Cardiac fibroblast (primary cell): Measurements from ENCODE around the gene MAP7D3.
A peak's percentile ranks its signal among the peaks of the same experiment; 100 is the strongest.

Source experiments
- DNase-seq, 2 donors: peaks; one replicate each; pipeline versions ENCODE4 v3.0.0 to v3.0.0-alpha.2; 2010; ENCODE audit warnings: low read depth in 2 of 2
- H3K4me3 ChIP-seq, 2 donors: replicated peaks in 1 of 2; 1 replicate in 1 of 2; 2 replicates in 1 of 2; pipeline ENCODE4 v1.5.1; 2011; ENCODE audit warnings: low read depth in 2 of 2, low read length in 2 of 2, mild to moderate bottlenecking in 2 of 2, moderate library complexity in 1 of 2
- TF ChIP-seq, protein P1 (sequence below): IDR thresholded peaks from one replicate; pipeline ENCODE4 v1.5.1; 2011; ENCODE audit warnings: low read depth, mild to moderate bottlenecking, low read length, inconsistent platforms

The MAP7D3 gene

DNA sequence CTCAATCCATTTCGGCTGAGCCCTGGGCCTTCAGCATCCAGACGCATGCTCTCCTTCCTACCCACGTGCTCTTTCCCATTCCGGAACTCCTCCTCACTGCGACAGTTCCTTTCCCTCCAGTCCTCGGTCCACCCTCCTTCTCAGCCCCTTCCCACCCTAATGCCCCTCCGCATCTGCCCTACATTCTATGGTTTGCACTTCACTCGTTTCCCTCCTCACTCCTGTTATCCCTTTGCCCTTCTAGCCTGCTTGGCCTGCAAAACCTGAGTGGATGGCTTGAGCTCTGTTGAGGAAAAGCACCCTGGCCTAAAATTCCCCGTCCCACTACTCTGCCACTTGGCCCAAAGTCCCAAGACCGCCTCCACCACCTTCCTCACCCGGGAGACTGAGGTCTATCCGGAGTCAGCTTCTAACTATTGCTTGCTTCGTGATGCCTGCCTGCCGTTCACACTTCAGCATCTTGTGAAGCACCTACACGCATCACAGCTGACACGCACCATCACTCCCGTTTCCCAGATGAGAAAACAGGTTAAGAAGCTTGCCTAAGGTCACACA is 38.6 kb downstream of the MAP7D3 start:
- no peak overlapping the region for H3K4me3 ChIP-seq
- no peak for DNase-seq
- TF ChIP-seq, protein P1, sequence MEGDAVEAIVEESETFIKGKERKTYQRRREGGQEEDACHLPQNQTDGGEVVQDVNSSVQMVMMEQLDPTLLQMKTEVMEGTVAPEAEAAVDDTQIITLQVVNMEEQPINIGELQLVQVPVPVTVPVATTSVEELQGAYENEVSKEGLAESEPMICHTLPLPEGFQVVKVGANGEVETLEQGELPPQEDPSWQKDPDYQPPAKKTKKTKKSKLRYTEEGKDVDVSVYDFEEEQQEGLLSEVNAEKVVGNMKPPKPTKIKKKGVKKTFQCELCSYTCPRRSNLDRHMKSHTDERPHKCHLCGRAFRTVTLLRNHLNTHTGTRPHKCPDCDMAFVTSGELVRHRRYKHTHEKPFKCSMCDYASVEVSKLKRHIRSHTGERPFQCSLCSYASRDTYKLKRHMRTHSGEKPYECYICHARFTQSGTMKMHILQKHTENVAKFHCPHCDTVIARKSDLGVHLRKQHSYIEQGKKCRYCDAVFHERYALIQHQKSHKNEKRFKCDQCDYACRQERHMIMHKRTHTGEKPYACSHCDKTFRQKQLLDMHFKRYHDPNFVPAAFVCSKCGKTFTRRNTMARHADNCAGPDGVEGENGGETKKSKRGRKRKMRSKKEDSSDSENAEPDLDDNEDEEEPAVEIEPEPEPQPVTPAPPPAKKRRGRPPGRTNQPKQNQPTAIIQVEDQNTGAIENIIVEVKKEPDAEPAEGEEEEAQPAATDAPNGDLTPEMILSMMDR, result no peak

DNA sequence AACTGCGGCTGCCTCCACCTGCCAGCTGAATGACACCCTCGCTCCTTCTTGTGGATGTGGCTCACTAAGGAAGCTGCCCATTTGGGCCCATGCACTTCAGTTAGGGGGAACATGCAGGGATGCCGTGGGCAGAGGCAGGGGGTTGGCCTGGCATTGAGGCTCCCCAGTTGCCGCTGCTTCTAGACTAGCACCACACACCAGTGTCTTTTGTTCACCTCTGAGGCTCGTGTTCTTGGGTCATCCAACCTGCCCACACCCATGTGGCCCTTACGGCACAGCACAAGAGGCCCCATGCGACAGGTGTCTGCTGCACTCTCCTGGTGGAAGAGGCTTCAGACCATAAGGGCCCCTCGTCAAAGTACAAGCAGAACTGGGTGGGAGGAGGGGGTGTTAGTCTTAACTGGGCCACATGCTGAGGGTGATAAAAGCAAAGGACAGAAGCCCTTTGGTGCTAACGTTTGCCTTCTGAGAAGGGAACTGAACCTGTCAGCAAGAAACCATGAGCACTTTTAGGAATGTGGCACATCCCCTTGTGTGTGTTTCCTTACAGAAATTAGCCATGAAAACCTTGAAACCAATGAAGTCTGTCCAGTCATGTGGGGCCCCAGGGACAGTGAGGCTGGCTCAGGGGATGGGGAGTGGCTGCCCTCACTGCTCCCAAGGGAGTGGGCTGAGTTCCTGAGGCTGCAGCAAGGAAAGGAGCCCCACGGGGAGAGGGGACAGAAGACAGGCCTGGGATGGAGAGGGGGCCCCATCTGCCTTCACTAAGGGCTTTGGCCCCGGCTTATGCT is 39.2 kb downstream of the MAP7D3 start:
- DNase-seq, result no peak
- TF ChIP-seq, protein P1, result no peak
- H3K4me3 ChIP-seq, result no peak overlapping the region

DNA sequence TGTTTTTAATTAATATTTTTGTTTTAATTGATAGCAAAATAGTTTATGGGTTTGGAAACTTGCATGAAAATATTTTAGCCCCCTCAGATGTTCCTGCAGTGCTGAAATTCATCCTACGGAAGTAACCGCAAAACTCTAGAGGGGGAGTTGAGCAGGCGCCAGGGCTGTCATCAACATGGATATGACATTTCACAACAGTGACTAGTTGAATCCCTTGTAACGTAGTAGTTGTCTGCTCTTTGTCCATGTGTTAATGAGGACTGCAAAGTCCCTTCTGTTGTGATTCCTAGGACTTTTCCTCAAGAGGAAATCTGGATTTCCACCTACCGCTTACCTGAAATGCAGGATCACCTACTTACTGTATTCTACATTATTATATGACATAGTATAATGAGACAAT is 40.4 kb downstream of the MAP7D3 start:
- TF ChIP-seq, protein P1, result no peak
- DNase-seq, result peak in 1 of 2 donors; percentile 39
- H3K4me3 ChIP-seq, result no peak overlapping the region

DNA sequence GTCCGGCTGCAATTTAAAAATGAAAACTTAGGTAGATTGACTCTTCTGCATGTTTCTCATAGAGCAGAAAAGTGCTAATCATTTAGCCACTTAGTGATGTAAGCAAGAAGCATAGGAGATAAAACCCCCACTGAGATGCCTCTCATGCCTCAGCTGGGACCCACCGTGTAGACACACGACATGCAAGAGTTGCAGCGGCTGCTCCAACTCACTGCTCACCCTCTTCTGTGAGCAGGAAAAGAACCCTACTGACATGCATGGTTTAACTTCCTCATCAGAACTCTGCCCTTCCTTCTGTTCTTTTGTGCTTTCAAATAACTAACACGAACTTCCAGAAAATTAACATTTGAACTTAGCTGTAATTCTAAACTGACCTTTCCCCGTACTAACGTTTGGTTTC is 41.0 kb downstream of the MAP7D3 start:
- no peak overlapping the region for H3K4me3 ChIP-seq
- TF ChIP-seq, protein P1, result no peak
- DNase-seq, result no peak

DNA sequence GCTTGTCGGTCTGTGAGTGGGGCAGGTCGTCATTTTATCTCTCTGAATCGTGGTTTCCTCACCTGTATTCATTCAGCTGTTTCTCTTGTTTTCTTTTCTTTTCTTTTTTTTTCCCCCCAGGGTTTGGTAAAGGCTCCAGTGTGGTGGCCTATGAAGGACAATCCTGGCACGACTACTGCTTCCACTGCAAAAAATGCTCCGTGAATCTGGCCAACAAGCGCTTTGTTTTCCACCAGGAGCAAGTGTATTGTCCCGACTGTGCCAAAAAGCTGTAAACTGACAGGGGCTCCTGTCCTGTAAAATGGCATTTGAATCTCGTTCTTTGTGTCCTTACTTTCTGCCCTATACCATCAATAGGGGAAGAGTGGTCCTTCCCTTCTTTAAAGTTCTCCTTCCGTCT is 41.4 kb downstream of the MAP7D3 start:
- TF ChIP-seq, protein P1, result no peak
- DNase-seq, result no peak
- no peak overlapping the region for H3K4me3 ChIP-seq

DNA sequence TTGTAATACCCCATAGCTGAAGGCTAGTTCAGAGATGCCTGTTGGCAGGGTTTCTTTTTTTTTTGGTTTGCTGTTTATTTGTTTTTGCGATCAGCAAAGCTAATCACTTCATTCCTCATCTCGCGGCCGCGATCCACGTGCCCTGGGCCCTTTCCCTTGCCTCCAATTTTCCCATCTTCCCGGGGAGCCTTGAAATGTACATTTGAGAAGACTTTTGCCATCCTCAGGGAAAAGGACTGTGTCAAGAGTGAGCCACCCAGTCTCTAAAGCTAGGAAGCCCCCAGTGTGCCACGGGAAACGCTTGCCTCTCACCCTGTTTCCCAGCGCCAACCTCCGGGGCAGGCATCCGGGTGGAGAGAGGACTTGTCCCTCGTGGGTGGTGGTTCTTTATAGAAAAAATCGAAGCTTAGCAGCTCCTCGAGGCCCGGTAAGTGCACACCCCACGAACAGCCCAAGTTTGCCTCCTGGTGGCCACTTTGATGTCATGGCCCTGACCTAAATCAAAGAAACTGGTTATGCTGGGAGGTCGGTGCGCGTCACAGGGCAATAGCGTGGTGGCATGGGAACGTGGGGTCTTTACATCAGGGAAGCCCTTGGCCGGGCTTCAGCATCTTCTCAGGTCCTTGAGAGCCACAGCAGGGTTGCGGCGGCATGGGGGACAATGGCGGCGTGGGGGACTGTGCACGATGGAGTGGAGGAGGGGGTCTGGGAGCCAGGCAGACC is 42.0 kb downstream of the MAP7D3 start:
- DNase-seq, result peak; percentile 73 to 78
- TF ChIP-seq, protein P1, result peak; percentile 61
- H3K4me3 ChIP-seq, result no peak overlapping the region
